ENCODE measurements around the gene ATP11B. TPM values are rescaled to one million over a fixed set of nuclear protein-coding genes. Genes with fewer than 3 reads are reported as not detected.
"Not testable (repeated sequence)": the region's sequence is repeated elsewhere in the genome, so short reads cannot be mapped to it uniquely, and the experiment has no call there.

Gene ATP11B
- total RNA-seq, 1 experiment from 2014 or later = 70.1 TPM

GRCh38 chr3:182821221-182821981 is 28.1 kb downstream of the ATP11B start:
- CTCF ChIA-PET = no interaction called here
- Histone ChIP-seq H3K27ac (ENCODE audit: low read depth, low read length, poor library complexity, severe bottlenecking) (no peak overlapping the region), H3K36me3 (ENCODE audit: insufficient read depth, low read length, poor library complexity, severe bottlenecking) (no peaks in the 10 kb centered on the region), H3K4me3 (ENCODE audit: low read depth, low read length, poor library complexity, severe bottlenecking) (no peak overlapping the region), H3K27me3 (replicated peaks; ENCODE audit: insufficient read depth, low read depth, low read length, poor library complexity) (no peaks in the 10 kb centered on the region), H3K9me3 (ENCODE audit: low read depth, low read length, poor library complexity, severe bottlenecking) (no peaks in the 10 kb centered on the region), H3K4me1 (ENCODE audit: insufficient read depth, low read length, poor library complexity, severe bottlenecking) (peaks cover 2% of the 10 kb centered on the region)
- no TSS peak for BruUV-seq (replicated peaks)
- DNase-seq (ENCODE audit: low spot score) = no peak
- intact Hi-C loops (cut with micrococcal nuclease; ENCODE audit: unreplicated experiment) = no loop called here
- TF ChIP-seq, protein P1, sequence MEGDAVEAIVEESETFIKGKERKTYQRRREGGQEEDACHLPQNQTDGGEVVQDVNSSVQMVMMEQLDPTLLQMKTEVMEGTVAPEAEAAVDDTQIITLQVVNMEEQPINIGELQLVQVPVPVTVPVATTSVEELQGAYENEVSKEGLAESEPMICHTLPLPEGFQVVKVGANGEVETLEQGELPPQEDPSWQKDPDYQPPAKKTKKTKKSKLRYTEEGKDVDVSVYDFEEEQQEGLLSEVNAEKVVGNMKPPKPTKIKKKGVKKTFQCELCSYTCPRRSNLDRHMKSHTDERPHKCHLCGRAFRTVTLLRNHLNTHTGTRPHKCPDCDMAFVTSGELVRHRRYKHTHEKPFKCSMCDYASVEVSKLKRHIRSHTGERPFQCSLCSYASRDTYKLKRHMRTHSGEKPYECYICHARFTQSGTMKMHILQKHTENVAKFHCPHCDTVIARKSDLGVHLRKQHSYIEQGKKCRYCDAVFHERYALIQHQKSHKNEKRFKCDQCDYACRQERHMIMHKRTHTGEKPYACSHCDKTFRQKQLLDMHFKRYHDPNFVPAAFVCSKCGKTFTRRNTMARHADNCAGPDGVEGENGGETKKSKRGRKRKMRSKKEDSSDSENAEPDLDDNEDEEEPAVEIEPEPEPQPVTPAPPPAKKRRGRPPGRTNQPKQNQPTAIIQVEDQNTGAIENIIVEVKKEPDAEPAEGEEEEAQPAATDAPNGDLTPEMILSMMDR (conservative IDR thresholded peaks at IDR 0.05; ENCODE audit: low read depth, low read length) = no peak
- no peak for TF ChIP-seq EZH2 (IDR thresholded peaks at IDR 0.05; ENCODE audit: borderline replicate concordance, low read depth, low read length, poor library complexity, severe bottlenecking)
- POLR2A ChIA-PET (ENCODE audit: low non-redundant PET) = no interaction called here

- CTCF ChIA-PET; intact Hi-C loops (cut with micrococcal nuclease; ENCODE audit: unreplicated experiment): not testable (repeated sequence)
Measured at GRCh38 chr3:182822260-182822659, 29.0 kb downstream of the ATP11B start.

DNA sequence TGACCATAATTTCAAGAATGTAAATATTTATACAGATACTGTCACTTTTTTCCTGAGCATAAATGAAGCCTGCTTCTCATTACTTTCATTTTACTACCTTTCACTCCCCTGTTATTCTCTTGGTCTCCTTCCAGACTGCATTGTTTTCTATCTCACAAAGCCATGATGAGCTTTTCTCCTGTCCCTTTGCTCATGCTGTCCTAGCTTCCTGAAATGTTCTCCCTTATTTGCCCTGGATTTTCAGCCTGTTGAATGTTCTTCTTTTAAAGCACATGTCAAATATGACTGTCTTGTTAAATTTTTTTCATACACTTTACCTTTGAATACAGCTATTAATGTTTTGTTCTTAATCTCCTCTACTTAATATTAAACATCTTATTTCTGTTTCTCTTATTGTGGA is 31.7 kb downstream of the ATP11B start:
- Histone ChIP-seq H3K27me3 (replicated peaks; ENCODE audit: insufficient read depth, low read depth, low read length, poor library complexity) (no peaks in the 10 kb centered on the region), H3K27ac (ENCODE audit: low read depth, low read length, poor library complexity, severe bottlenecking) (no peak overlapping the region), H3K9me3 (ENCODE audit: low read depth, low read length, poor library complexity, severe bottlenecking) (no peaks in the 10 kb centered on the region), H3K4me3 (ENCODE audit: low read depth, low read length, poor library complexity, severe bottlenecking) (no peak overlapping the region), H3K36me3 (ENCODE audit: insufficient read depth, low read length, poor library complexity, severe bottlenecking) (no peaks in the 10 kb centered on the region), H3K4me1 (ENCODE audit: insufficient read depth, low read length, poor library complexity, severe bottlenecking) (no peaks in the 10 kb centered on the region)
- intact Hi-C loops (cut with micrococcal nuclease; ENCODE audit: unreplicated experiment) = no loop called here
- no peak for DNase-seq (ENCODE audit: low spot score)
- TF ChIP-seq, protein P1 (conservative IDR thresholded peaks at IDR 0.05; ENCODE audit: low read depth, low read length) = no peak
- TF ChIP-seq EZH2 (IDR thresholded peaks at IDR 0.05; ENCODE audit: borderline replicate concordance, low read depth, low read length, poor library complexity, severe bottlenecking) = no peak
- ChIA-PET CTCF (no interaction called here), POLR2A (ENCODE audit: low non-redundant PET) (no interaction called here)
- BruUV-seq (replicated peaks) = no TSS peak

More at GRCh38 chr3:182822260-182822659, 29.0 kb downstream of the ATP11B start:
- H3K4me3 ChIP-seq (ENCODE audit: low read depth, low read length, poor library complexity, severe bottlenecking); DNase-seq (ENCODE audit: low spot score); H3K36me3 ChIP-seq (ENCODE audit: insufficient read depth, low read length, poor library complexity, severe bottlenecking); POLR2A ChIA-PET (ENCODE audit: low non-redundant PET); H3K27me3 ChIP-seq (replicated peaks; ENCODE audit: insufficient read depth, low read depth, low read length, poor library complexity); H3K4me1 ChIP-seq (ENCODE audit: insufficient read depth, low read length, poor library complexity, severe bottlenecking); H3K27ac ChIP-seq (ENCODE audit: low read depth, low read length, poor library complexity, severe bottlenecking); BruUV-seq (replicated peaks); H3K9me3 ChIP-seq (ENCODE audit: low read depth, low read length, poor library complexity, severe bottlenecking): not testable (repeated sequence)

All from A673 (cell line).